ENCODE measurements around the gene TMEM201. TPM values are rescaled to one million over a fixed set of nuclear protein-coding genes. Genes with fewer than 3 reads are reported as not detected.

The TMEM201 gene
- total RNA-seq, 1 experiment from 2014 or later, result 30.4 TPM

- no peak for TF ChIP-seq ATF3 (CRISPR knock-in tag; conservative IDR thresholded peaks at IDR 0.05)
Observed at GRCh38 chr1:9655836-9656235, 67.1 kb downstream of the TMEM201 start (continued).

- peak; percentile 41; the same call in 1 of the 2 replicates for ATAC-seq
- peaks cover 24% of the 10 kb centered on the region for H3K27me3 Mint-ChIP-seq (ENCODE audit: low read depth)
- peaks cover 6% of the 10 kb centered on the region for H3K4me1 Mint-ChIP-seq
- ChIA-PET POLR2A (interaction anchor here (0.6 kb wide), 1 partner anchor 969 kb away, joined by 4 read pairs; no protein-coding TSS in a partner anchor), CTCF (interaction anchor here (0.5 to 1.6 kb wide), 4 partner anchors 22 to 607 kb away, joined by 3 to 7 read pairs (median 3); no protein-coding TSS in a partner anchor)
- no peak for TF ChIP-seq IRF2 (CRISPR knock-in tag; IDR thresholded peaks at IDR 0.05; ENCODE audit: borderline replicate concordance, low read depth)
- no peak for TF ChIP-seq NFYB (CRISPR knock-in tag; conservative IDR thresholded peaks at IDR 0.05; ENCODE audit: low read depth)
- TF ChIP-seq ZMAT4 (CRISPR knock-in tag; IDR thresholded peaks at IDR 0.05), result no peak
- TF ChIP-seq ZNF263 (CRISPR knock-in tag; IDR thresholded peaks at IDR 0.05; ENCODE audit: low read depth), result no peak
- TF ChIP-seq SMAD3 (CRISPR knock-in tag; IDR thresholded peaks at IDR 0.05; ENCODE audit: borderline replicate concordance), result no peak
- no peak for TF ChIP-seq ZNF532 (CRISPR knock-in tag; IDR thresholded peaks at IDR 0.05; ENCODE audit: borderline replicate concordance)
- no peak for TF ChIP-seq FOXP1 (CRISPR knock-in tag; IDR thresholded peaks at IDR 0.05; ENCODE audit: borderline replicate concordance)
- no peak for TF ChIP-seq ESRRA (CRISPR knock-in tag; IDR thresholded peaks at IDR 0.05; ENCODE audit: borderline replicate concordance)
- no peak for TF ChIP-seq E2F5 (CRISPR knock-in tag; IDR thresholded peaks at IDR 0.05)
- no peak for TF ChIP-seq HMGA2 (CRISPR knock-in tag; IDR thresholded peaks at IDR 0.05)
- no peak for TF ChIP-seq JUN (CRISPR knock-in tag; IDR thresholded peaks at IDR 0.05)
- TF ChIP-seq ZNF512 (CRISPR knock-in tag; IDR thresholded peaks at IDR 0.05; ENCODE audit: borderline replicate concordance), result no peak
- TF ChIP-seq NFE2L1 (CRISPR knock-in tag; IDR thresholded peaks at IDR 0.05), result no peak
- no peak for TF ChIP-seq ELF4 (CRISPR knock-in tag; IDR thresholded peaks at IDR 0.05; ENCODE audit: low read depth)
- no peak for TF ChIP-seq ZNF396 (CRISPR knock-in tag; IDR thresholded peaks at IDR 0.05; ENCODE audit: borderline replicate concordance)
- TF ChIP-seq IRF1 (CRISPR knock-in tag; IDR thresholded peaks at IDR 0.05), result no peak
- no peak for TF ChIP-seq RELA (CRISPR knock-in tag; IDR thresholded peaks at IDR 0.05; ENCODE audit: borderline replicate concordance)
- TF ChIP-seq AR (CRISPR knock-in tag; IDR thresholded peaks at IDR 0.05), result no peak
- no peak for TF ChIP-seq ZNF425 (CRISPR knock-in tag; conservative IDR thresholded peaks at IDR 0.05)
- no peaks in the 10 kb centered on the region for H3K36me3 Mint-ChIP-seq
- DNase-seq (ENCODE audit: low spot score), result no peak
- H3K9me3 Mint-ChIP-seq, result no peaks in the 10 kb centered on the region
- no peak overlapping the region for H3K27ac Mint-ChIP-seq
- no peak overlapping the region for H3K4me3 Mint-ChIP-seq
Observed at GRCh38 chr1:9657521-9658032, 68.9 kb downstream of the TMEM201 start.

Data from WTC11 (cell line).